Right kidney (tissue), 9 donors: Measurements from ENCODE around the gene ZNF850.
"Not testable (repeated sequence)": the region's sequence is repeated elsewhere in the genome, so short reads cannot be mapped to it uniquely, and the experiment has no call there.

Experiments
- DNase-seq: peaks from one replicate; pipeline ENCODE4 v3.0.0-alpha.2; 2016
- long read RNA-seq, 8 donors: transcript quantifications; one replicate each; lab custom pipeline, GENCODE V29; 2026

The ZNF850 gene
- long read RNA-seq, donor 1, full-length matches to known transcripts = 1 of 1 reads
- long read RNA-seq, donor 1, partial matches to known transcripts = 0 of 1 reads
- long read RNA-seq, donor 1, other reads (novel, unspliced or antisense) = 0 of 1 reads
- long read RNA-seq, donor 2 = 0 reads
- long read RNA-seq, donor 3 = 0 reads
- long read RNA-seq, donor 4, full-length matches to known transcripts = 1 of 1 reads
- long read RNA-seq, donor 4, partial matches to known transcripts = 0 of 1 reads
- long read RNA-seq, donor 4, other reads (novel, unspliced or antisense) = 0 of 1 reads
- long read RNA-seq, donor 5 = 0 reads
- long read RNA-seq, donor 6 = 0 reads
- long read RNA-seq, donor 7 = 0 reads
- long read RNA-seq, donor 8, full-length matches to known transcripts = 1 of 7 reads
- long read RNA-seq, donor 8, partial matches to known transcripts = 0 of 7 reads
- long read RNA-seq, donor 8, other reads (novel, unspliced or antisense) = 6 of 7 reads

GRCh38 chr19:36772311-36773222 lies at the start of gene ZNF850:
Gene ZNF850, minus strand, starts transcription at chr19:36772807. Its CDS starts 10,201 bp downstream, at chr19:36762606.
- DNase-seq = peak; percentile 99

- DNase-seq = no peak
Observed at GRCh38 chr19:36821758-36822157, 49.2 kb upstream of the ZNF850 start.

GRCh38 chr19:36819130-36819630 lies 46.6 kb upstream of the ZNF850 start:
- DNase-seq = no peak

GRCh38 chr19:36807029-36807428 lies 34.4 kb upstream of the ZNF850 start:
- no peak for DNase-seq

- DNase-seq = no peak
Observed at GRCh38 chr19:36805364-36805763, 32.8 kb upstream of the ZNF850 start.

GRCh38 chr19:36797786-36798108 lies 25.1 kb upstream of the ZNF850 start:
- DNase-seq = no peak

GRCh38 chr19:36796714-36796992 lies 24.0 kb upstream of the ZNF850 start:
- DNase-seq = no peak

GRCh38 chr19:36791420-36792141 lies 19.0 kb upstream of the ZNF850 start:
- DNase-seq = peak; percentile 37

GRCh38 chr19:36775768-36776167 lies 3.2 kb upstream of the ZNF850 start:
- DNase-seq = peak; percentile 32

GRCh38 chr19:36773223-36773579 lies 594 bp upstream of the ZNF850 start:
- no peak for DNase-seq

GRCh38 chr19:36771261-36772231 lies 1.1 kb downstream of the ZNF850 start:
- DNase-seq = peak; percentile 76

GRCh38 chr19:36750066-36750691 lies 22.4 kb downstream of the ZNF850 start:
- DNase-seq = no peak

- DNase-seq = not testable (repeated sequence)
Observed at GRCh38 chr19:36749613-36750012, 23.0 kb downstream of the ZNF850 start.

GRCh38 chr19:36748431-36749275 lies 24.0 kb downstream of the ZNF850 start:
- DNase-seq = no peak

- no peak for DNase-seq
Observed at GRCh38 chr19:36747750-36748149, 24.9 kb downstream of the ZNF850 start.

GRCh38 chr19:36745870-36746269 lies 26.7 kb downstream of the ZNF850 start:
- no peak for DNase-seq

GRCh38 chr19:36736166-36736565 lies 36.4 kb downstream of the ZNF850 start:
- DNase-seq = not testable (repeated sequence)

- peak; percentile 4 for DNase-seq
Observed at GRCh38 chr19:36719687-36720556, 52.7 kb downstream of the ZNF850 start.

GRCh38 chr19:36709423-36709822 lies 63.2 kb downstream of the ZNF850 start:
- DNase-seq = no peak
